Pancreas (tissue), 10 donors: ENCODE measurements around the gene NUP62CL. TPM values are rescaled to one million over a fixed set of nuclear protein-coding genes. Genes with fewer than 3 reads are reported as not detected.
"Not testable (repeated sequence)": the region's sequence is repeated elsewhere in the genome, so short reads cannot be mapped to it uniquely, and the experiment has no call there.

Experiments used
- ATAC-seq, 4 donors: fragments of 200-7000 bp; cut with Tn5 transposase; one replicate each; pipeline versions ENCODE4 v1.8.0 to v1.9.1; 2020; ENCODE audit warnings: mild to moderate bottlenecking in 4 of 4, moderate library complexity in 4 of 4
- DNase-seq, 6 donors: peaks; one replicate each; pipeline ENCODE4 v3.0.0-alpha.2; 2020
- FAIRE-seq: peaks from 2 replicates; lab custom pipeline; 2012; peaks lifted over from hg19 to GRCh38; lab: Jason Lieb, UNC
- H3K27ac ChIP-seq, 4 donors: fragments of 200-600 bp; sonication (generic); 1 replicate in 3 of 4; 2 replicates in 1 of 4; pipeline versions ENCODE4 v1.5.0 to v1.8.0; 2020
- H3K27me3 ChIP-seq, 4 donors: fragments of 200-600 bp; one replicate each; pipeline ENCODE4 v1.8.0; 2021
- H3K36me3 ChIP-seq, 3 donors: fragments of 200-600 bp; sonication (generic) in 1 of 3; one replicate each; pipeline versions ENCODE4 v1.5.0 to v1.8.0; 2020 to 2021
- H3K4me1 ChIP-seq, 3 donors: fragments of 200-600 bp; one replicate each; pipeline ENCODE4 v1.8.0; 2021
- H3K4me3 ChIP-seq, 4 donors: fragments of 200-600 bp; sonication (generic) in 2 of 4; one replicate each; pipeline versions ENCODE4 v1.5.0 to v1.8.0; 2020 to 2021
- H3K9me3 ChIP-seq, 4 donors: fragments of 200-600 bp; one replicate each; pipeline ENCODE4 v1.8.0; 2021
- CTCF ChIP-seq, 4 donors: fragments of 200-600 bp; sonication (generic) in 3 of 4; IDR thresholded peaks; one replicate each; pipeline versions ENCODE4 v1.5.0 to v1.8.0; 2021; ENCODE audit warnings: antibody characterized with exemption in 4 of 4
- WGBS, 2 donors: extraction: QIAGEN DNeasy Blood & Tissue Kit; methylation state at CpG; one replicate each; pipeline ENCODE4 v1.1.7; 2013; 5-methylcytosine and 5-hydroxymethylcytosine counted together
- intact Hi-C, 3 donors: fragments of 100-400 bp; cut with DNase I; formaldehyde crosslinking; loops; one replicate each; pipeline versions ENCODE4 v1.11.1 to v1.14.2; 2022
- polyA plus RNA-seq, 2 donors: library from polyadenylated mRNA; stranded (reverse); fragments of 200-250 nt; gene quantifications; one replicate each; pipeline ENCODE4 v1.2.3, GENCODE V29; 2013
- total RNA-seq, 6 donors: library from RNA; stranded (reverse); fragmentation: NEBNext Ultra II Directional in 4 of 6; extraction: Animal tissue kit (Norgen Biotek cat#: 25700) in 4 of 6; gene quantifications; one replicate each; pipeline versions ENCODE4 v1.2.1 to v1.2.4, GENCODE V29; 2021 to 2023
- donor health status: healthy with polysubstance abuse.
- donor health status: DM: no; HTN: no; CAD: no; lungs with moderate emphysema.
- donor health status: DM: no; HTN: no; CAD: no.
- donor health status: control.
- donor health status: control.
- donor health status: Bipolar disorder and iron deficiency.
- donor health status: DM: yes; HTN: yes; CAD: no.
- donor health status: DM: no; HTN: no; CAD: no.
- donor health status: DM: no; HTN: no; CAD: no.
- donor health status: DM: yes; HTN: yes; CAD: no.

NUP62CL gene
- total and polyA plus RNA-seq, 8 donors: 2.6 to 4.2 (median 2.9) TPM

- Histone ChIP-seq H3K27me3 (peaks cover 0 to 4% (median 0%) of the 10 kb centered on the region in 4 donors), H3K4me3 (no peak overlapping the region), H3K4me1 (no peaks in the 10 kb centered on the region), H3K36me3 (no peaks in the 10 kb centered on the region), H3K9me3 (no peaks in the 10 kb centered on the region), H3K27ac (no peak overlapping the region)
- 56 to 63% methylated on average over 3 of the region's 3 CpGs for WGBS, 2 donors
- FAIRE-seq: no peak
- ATAC-seq: no peak
- intact Hi-C loops: no loop called here
- DNase-seq: no peak
- TF ChIP-seq CTCF (IDR thresholded peaks at IDR 0.05): no peak
These were observed 6.7 kb downstream of the NUP62CL start for GRCh38 chrX:107199491-107199890.

- intact Hi-C loops, H3K4me1 ChIP-seq, FAIRE-seq, ATAC-seq, H3K27ac ChIP-seq, H3K9me3 ChIP-seq, H3K36me3 ChIP-seq, H3K4me3 ChIP-seq, H3K27me3 ChIP-seq, DNase-seq: not testable (repeated sequence)
- WGBS, 2 donors: 75 to 95% methylated on average over 6 of the region's 6 CpGs
These were observed 8.2 kb downstream of the NUP62CL start for GRCh38 chrX:107198074-107198473.

- FAIRE-seq (no peak), ATAC-seq (no peak), DNase-seq (no peak)
- Histone ChIP-seq H3K9me3 (no peaks in the 10 kb centered on the region), H3K4me1 (no peaks in the 10 kb centered on the region), H3K4me3 (no peak overlapping the region), H3K36me3 (no peaks in the 10 kb centered on the region), H3K27me3 (no peaks in the 10 kb centered on the region), H3K27ac (no peak overlapping the region)
- intact Hi-C loops: no loop called here
- 81 to 92% methylated on average over 1 of the region's 1 CpG for WGBS, 2 donors
- TF ChIP-seq CTCF (IDR thresholded peaks at IDR 0.05): no peak
These were observed 8.9 kb downstream of the NUP62CL start for GRCh38 chrX:107197319-107197718.

GRCh38 chrX:107171369-107172102 lies 34.7 kb downstream of the NUP62CL start:
- H3K36me3 ChIP-seq: no peaks in the 10 kb centered on the region
- intact Hi-C loops: no loop called here
- no peak for ATAC-seq
- H3K27me3 ChIP-seq: no peaks in the 10 kb centered on the region
- no peaks in the 10 kb centered on the region for H3K4me1 ChIP-seq
- H3K27ac ChIP-seq: no peak overlapping the region
- no peak for DNase-seq
- FAIRE-seq: no peak
- H3K4me3 ChIP-seq: no peak overlapping the region
- H3K9me3 ChIP-seq: no peaks in the 10 kb centered on the region
- no peak for TF ChIP-seq CTCF (IDR thresholded peaks at IDR 0.05)

GRCh38 chrX:107168712-107169111 lies 37.5 kb downstream of the NUP62CL start:
- no peaks in the 10 kb centered on the region for H3K9me3 ChIP-seq
- DNase-seq (no peak), FAIRE-seq (no peak), ATAC-seq (no peak)
- no peak overlapping the region for H3K4me3 ChIP-seq
- intact Hi-C loops: no loop called here
- no peak for TF ChIP-seq CTCF (IDR thresholded peaks at IDR 0.05)
- no peaks in the 10 kb centered on the region for H3K36me3 ChIP-seq
- no peaks in the 10 kb centered on the region for H3K4me1 ChIP-seq
- H3K27me3 ChIP-seq: no peaks in the 10 kb centered on the region
- H3K27ac ChIP-seq: no peak overlapping the region
- 49 to 85% methylated on average over 1 of the region's 1 CpG for WGBS, 2 donors
